Measurements from ENCODE around the gene GRWD1.
A peak's percentile ranks its signal among the peaks of the same experiment; 100 is the strongest.

The GRWD1 gene

GRCh38 chr19:48445606-48446481 lies at the start of gene GRWD1:
GRWD1 (plus strand) TSS chr19:48445983; CDS start chr19:48446006, 23 bp downstream.
- DNase-seq, result peak; percentile 97

- DNase-seq, result no peak
These were observed 49.6 kb upstream of the GRWD1 start for GRCh38 chr19:48396016-48396823.

- DNase-seq, result no peak
These were observed 49.0 kb upstream of the GRWD1 start for GRCh38 chr19:48396824-48397176.

DNA sequence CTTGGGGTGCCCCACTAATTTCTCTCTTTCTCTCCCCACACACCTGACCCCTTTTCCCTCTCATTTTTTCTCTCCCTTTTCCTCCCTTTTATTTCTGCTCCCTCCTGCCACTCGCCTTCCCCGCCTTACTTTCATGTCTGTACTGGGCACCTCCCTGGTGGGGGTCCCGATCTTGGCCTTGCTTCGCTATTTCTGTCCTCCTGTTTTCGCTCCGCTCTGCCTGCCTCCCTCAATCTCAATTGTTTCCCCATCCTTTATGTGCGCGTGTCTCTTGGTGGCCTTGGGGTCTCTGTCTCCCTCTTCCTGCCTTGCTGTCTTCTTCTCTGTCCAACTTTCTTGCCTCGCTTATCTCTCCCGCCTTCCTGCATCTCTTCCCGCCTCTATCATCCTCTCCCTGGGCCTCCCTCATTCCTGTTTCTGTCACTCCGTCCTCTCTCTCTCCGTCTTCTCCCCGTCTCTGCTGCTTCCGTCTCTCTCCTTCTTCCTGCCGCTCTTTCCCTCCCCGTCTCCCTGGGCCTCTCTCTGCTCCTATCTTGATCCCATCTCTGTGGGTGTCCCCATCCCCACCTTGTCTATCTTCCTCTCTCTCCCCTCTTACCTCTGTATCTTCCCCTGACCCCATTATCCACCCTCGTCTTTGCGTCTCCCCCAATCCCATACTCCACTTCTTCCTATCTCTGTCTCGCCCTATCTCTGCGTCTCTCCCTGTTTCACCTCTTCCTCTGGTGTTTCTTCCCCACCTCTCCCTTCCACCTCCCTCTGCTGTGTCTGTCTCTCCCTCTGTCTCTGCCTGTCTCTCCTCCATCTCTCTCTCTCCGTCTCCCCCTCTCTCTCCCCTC lies 48.3 kb upstream of the GRWD1 start:
- DNase-seq, result no peak

DNA sequence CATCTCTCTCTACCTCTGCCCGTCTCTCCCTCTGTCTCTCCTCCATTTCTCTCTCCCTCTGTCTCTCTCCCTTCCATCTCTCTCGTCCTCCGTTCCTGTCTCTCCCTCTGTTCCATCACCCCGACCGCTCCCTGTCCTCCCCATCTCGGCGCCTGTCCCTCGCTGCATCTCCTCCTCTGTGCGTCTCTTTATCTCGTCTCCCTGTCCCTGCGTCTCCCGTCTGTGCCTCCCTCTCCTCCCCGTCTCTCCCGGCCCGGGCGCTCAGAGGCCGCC lies 47.7 kb upstream of the GRWD1 start:
- DNase-seq, result no peak

- DNase-seq, result peak; percentile 93
These were observed 47.2 kb upstream of the GRWD1 start for GRCh38 chr19:48398375-48399235.

DNA sequence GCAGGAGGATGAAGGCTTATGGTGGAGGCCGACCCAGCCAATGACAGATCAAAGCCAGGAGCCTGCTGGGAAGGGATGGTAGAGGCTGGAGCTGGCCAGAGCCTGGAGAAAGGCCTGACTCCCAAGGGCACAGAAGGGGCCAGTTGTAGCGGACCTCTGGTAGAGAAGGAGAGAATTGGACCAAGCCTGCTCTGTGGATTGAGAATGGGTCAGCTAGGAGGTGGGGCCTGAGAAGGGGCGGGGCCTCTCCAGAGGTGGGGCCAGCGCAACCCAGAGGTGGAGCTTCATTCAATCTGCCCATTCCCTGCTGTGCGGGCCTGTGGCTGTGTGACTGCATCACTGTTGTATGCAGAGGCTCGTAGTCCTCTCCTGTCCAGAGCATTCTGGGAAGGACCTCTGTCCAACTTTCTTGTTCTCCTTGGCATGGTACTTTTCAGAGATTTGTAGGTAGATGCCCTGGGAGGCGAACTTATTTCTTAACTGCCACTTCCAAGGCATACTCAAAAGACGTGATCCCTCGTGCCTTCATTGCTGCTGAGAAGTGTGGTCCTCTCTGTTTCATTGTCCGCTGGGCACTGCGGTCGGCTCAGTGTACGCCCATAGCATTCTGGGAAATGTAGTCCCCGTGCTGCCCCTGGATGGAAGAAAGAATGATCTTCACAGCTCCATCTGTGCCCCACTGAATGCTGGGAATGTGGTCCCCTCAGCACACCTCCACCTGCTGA lies 45.6 kb upstream of the GRWD1 start:
- DNase-seq, result peak; percentile 58

GRCh38 chr19:48401287-48401686 lies 44.5 kb upstream of the GRWD1 start:
- DNase-seq, result no peak

- DNase-seq, result peak; percentile 57
These were observed 42.2 kb upstream of the GRWD1 start for GRCh38 chr19:48403606-48404005.

DNA sequence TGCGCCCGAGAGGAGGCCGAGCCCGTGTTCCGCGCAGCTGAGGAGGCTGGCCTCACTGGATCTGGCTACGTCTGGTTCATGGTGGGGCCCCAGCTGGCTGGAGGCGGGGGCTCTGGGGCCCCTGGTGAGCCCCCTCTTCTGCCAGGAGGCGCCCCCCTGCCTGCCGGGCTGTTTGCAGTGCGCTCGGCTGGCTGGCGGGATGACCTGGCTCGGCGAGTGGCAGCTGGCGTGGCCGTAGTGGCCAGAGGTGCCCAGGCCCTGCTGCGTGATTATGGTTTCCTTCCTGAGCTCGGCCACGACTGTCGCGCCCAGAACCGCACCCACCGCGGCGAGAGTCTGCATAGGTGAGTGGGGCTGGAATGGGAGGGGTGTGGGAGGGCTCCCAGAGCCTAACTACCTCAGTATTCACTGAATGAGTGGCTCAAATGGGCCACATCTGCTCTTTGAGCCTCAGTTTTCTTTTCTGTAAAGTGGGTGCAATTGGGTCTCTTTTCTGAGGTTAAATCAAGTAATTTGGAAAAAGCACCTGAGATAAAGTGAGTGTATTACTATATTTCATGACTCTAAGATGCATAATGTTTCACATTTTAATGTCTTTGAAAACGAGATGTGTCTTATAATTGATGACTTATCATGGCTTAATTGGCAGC lies 40.6 kb upstream of the GRWD1 start:
- no peak for DNase-seq

DNA sequence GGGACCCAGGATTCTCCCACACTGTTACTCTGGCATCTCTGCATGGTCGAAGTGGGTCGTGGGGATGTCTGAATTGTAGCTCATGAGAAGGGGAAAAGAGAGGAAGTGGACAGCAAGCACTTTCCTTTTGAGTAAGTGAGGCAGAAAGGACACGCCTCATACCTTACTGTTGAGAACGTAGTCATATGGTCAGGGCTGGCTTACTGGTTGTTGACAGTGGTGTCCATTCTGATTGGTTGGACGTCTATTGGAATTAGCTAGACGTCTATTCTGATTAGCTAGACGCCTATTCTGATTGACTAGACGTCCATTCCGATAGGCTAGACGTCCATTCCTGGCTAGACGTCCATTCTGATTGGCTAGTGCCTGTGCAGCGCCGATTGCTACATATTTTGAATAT lies 39.9 kb upstream of the GRWD1 start:
- no peak for DNase-seq

DNA sequence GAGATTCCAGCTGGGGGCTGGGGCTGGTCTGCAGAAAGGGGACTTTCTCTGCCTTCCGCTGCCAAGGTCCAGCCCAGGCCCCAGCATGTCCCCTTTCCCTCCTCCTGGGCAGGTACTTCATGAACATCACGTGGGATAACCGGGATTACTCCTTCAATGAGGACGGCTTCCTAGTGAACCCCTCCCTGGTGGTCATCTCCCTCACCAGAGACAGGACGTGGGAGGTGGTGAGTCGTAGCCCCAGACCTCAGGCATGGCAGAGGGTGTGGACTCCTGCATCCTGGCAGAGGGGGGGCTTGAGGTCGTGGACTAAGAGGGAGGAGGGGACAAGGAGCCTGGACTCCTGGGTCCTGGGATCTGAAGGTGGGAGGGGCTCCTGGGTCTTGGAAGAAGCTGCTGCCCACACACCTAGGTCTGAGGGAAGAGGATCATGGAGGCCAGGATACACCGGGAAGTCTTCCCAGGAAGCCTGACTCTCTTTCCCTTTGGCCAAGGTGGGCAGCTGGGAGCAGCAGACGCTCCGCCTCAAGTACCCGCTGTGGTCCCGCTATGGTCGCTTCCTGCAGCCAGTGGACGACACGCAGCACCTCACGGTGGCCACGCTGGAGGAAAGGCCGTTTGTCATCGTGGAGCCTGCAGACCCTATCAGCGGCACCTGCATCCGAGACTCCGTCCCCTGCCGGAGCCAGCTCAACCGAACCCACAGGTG lies 31.8 kb upstream of the GRWD1 start:
- no peak for DNase-seq

- peak; percentile 91 for DNase-seq
These were observed 30.4 kb upstream of the GRWD1 start for GRCh38 chr19:48415395-48415794.

DNA sequence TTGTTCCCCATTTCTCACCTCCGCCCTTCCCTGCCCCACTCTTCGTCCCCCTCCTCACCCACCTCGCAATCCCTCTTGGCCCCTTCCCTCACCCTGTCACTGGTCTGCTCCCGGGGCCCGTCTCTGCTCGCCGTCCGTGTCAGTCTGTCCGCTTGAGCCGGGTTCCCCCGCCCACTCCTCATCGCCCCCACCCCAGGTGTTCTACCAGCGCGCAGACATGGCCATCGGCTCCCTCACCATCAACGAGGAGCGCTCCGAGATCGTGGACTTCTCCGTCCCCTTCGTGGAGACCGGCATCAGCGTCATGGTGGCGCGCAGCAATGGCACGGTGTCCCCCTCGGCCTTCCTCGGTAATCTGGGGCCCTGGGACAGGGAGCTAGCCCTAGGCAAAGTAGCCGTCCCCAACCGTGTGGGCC lies 30.0 kb upstream of the GRWD1 start:
- no peak for DNase-seq

- no peak for DNase-seq
These were observed 28.4 kb upstream of the GRWD1 start for GRCh38 chr19:48417421-48417820.

- peak; percentile 47 for DNase-seq
These were observed 27.3 kb upstream of the GRWD1 start for GRCh38 chr19:48418317-48419064.

DNA sequence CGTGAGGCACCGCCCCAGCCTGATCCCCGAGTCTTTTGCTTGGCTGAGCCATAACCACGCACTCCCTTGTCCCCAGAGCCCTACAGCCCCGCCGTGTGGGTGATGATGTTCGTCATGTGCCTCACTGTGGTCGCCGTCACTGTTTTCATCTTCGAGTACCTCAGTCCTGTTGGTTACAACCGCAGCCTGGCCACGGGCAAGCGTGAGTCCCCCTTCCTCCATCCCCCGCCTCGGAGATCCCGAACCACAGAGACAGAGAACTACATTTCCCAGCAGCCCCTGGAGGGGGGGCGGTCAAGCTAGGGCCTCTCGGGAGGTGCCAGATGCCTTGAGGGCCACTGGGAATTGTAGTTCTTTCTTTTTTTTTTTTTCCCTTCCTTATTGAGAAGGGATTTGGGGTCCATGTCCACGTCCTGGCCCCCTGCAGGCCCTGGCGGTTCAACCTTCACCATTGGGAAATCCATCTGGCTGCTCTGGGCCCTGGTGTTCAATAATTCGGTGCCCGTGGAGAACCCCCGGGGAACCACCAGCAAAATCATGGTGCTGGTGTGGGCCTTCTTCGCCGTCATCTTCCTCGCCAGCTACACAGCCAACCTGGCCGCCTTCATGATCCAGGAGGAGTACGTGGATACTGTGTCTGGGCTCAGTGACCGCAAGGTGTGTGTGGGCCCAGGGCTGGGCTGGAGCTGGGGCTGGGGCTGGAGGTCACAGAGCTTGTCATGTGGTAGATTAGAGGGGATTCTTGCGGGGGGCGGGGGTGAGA lies 26.4 kb upstream of the GRWD1 start:
- DNase-seq, result peak; percentile 85

DNA sequence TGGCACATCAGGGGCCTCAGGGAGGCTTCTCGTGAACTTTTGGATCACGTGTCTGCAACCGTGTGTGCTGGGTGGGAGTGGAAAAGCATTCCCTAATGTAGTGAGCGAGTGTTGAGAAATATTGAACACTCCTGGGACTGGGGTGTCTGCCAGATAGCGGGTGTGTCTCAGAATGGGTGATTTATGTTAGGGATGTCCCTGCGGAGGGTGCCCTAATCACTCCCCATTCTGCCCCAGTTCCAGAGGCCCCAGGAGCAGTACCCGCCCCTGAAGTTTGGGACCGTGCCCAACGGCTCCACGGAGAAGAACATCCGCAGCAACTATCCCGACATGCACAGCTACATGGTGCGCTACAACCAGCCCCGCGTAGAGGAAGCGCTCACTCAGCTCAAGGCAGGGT lies 24.2 kb upstream of the GRWD1 start:
- no peak for DNase-seq

DNA sequence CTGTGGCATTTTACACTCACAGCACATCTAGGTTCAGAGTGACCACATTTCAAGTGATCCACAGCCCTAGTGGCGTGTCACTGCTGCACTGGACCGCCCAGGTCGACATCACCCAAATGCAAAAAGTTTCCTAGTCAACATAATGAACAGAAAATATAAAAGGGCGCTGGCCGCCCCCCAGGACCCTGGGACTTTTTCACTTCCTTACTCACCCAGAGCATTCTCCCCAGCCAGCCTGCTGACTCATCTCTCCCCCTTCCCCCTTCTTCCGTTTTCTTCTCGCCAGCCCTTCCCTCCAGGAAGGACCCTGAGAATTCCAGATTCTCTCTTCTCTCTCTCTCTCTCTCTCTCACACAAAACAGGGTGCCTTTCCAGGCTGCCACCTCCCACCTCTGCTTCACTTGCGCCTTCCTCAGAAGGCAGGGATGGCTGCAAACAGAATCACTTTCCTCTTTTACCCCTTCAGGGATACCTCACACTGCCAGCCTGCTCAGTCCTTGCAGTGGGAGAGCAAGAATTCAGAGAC lies 21.0 kb upstream of the GRWD1 start:
- no peak for DNase-seq

Measured in activated CD4-positive, alpha-beta T cell treated with anti-CD3 and anti-CD28 coated beads for 48 hours (primary cell).